SK-N-SH treated with all-trans-retinoic acid at 6 μM for 48 hours (cell line): ENCODE measurements around the gene C9.
"Not testable (repeated sequence)": the region's sequence is repeated elsewhere in the genome, so short reads cannot be mapped to it uniquely, and the experiment has no call there.

Source experiments
- ATAC-seq: fragments of 200-7000 bp; cut with Tn5 transposase; 3 replicates; pipeline ENCODE4 v1.9.1; 2020; ENCODE audit warnings: mild to moderate bottlenecking, moderate library complexity
- BACH2 ChIP-seq: fragments of 250-450 bp; sonication (Bioruptor Pico); IDR thresholded peaks from 2 replicates; pipeline ENCODE4 v1.9.0; 2021; ENCODE audit warnings: mild to moderate bottlenecking, borderline replicate concordance
- CSDC2 ChIP-seq: fragments of 250-450 bp; sonication (Bioruptor Pico); IDR thresholded peaks from 2 replicates; pipeline ENCODE4 v1.5.0; 2020; ENCODE audit warnings: mild to moderate bottlenecking, moderate library complexity
- ESRRG ChIP-seq: fragments of 250-450 bp; sonication (Bioruptor Pico); IDR thresholded peaks from 2 replicates; pipeline ENCODE4 v1.6.1; 2021; ENCODE audit warnings: mild to moderate bottlenecking
- GLIS3 ChIP-seq: fragments of 250-450 bp; sonication (Bioruptor Pico); IDR thresholded peaks from 2 replicates; pipeline ENCODE4 v1.5.0; 2020; ENCODE audit warnings: mild to moderate bottlenecking, moderate library complexity
- PPARA ChIP-seq: fragments of 250-450 bp; sonication (Bioruptor Pico); IDR thresholded peaks from 2 replicates; pipeline ENCODE4 v1.5.0; 2020; ENCODE audit warnings: mild to moderate bottlenecking, borderline replicate concordance
- RARB ChIP-seq: fragments of 250-450 bp; sonication (Bioruptor Pico); IDR thresholded peaks from 2 replicates; pipeline ENCODE4 v1.8.0; 2021; ENCODE audit warnings: mild to moderate bottlenecking, moderate library complexity
- TSHZ2 ChIP-seq: fragments of 250-450 bp; sonication (Bioruptor Pico); IDR thresholded peaks from 2 replicates; pipeline ENCODE4 v1.5.0; 2020; ENCODE audit warnings: mild to moderate bottlenecking, moderate library complexity
- ZC3H10 ChIP-seq: fragments of 250-450 bp; sonication (Bioruptor Pico); IDR thresholded peaks from 2 replicates; pipeline ENCODE4 v1.5.1; 2021; ENCODE audit warnings: mild to moderate bottlenecking, moderate library complexity
- ZFP30 ChIP-seq: fragments of 450-650 bp; formaldehyde crosslinking; IDR thresholded peaks from 2 replicates; pipeline ENCODE4 v1.5.0; 2022; ENCODE audit warnings: mild to moderate bottlenecking, moderate library complexity
- ZNF565 ChIP-seq: fragments of 450-650 bp; formaldehyde crosslinking; conservative IDR thresholded peaks from 2 replicates; pipeline ENCODE4 v1.5.0; 2020; ENCODE audit warnings: low read depth, mild to moderate bottlenecking, moderate library complexity
- ZNF70 ChIP-seq: fragments of 450-650 bp; formaldehyde crosslinking; IDR thresholded peaks from 2 replicates; pipeline ENCODE4 v1.5.0; 2020; ENCODE audit warnings: mild to moderate bottlenecking, moderate library complexity
- ZNF8 ChIP-seq: fragments of 450-650 bp; formaldehyde crosslinking; IDR thresholded peaks from 2 replicates; pipeline ENCODE4 v1.5.0; 2020; ENCODE audit warnings: mild to moderate bottlenecking, moderate library complexity
- TF ChIP-seq, protein P1 (sequence below): fragments of 250-450 bp; sonication (Bioruptor Pico); IDR thresholded peaks from 2 replicates; pipeline ENCODE4 v1.8.0; 2020; ENCODE audit warnings: mild to moderate bottlenecking, moderate library complexity, borderline replicate concordance
- TF ChIP-seq, protein P2 (sequence below): fragments of 250-450 bp; sonication (Bioruptor Pico); IDR thresholded peaks from 2 replicates; pipeline ENCODE4 v1.8.0; 2021; ENCODE audit warnings: low read depth, mild to moderate bottlenecking, moderate library complexity, borderline replicate concordance
- TF ChIP-seq, protein P3 (sequence below): fragments of 250-450 bp; sonication (Bioruptor Pico); IDR thresholded peaks from 2 replicates; pipeline ENCODE4 v1.5.1; 2020; ENCODE audit warnings: low read depth, mild to moderate bottlenecking, moderate library complexity

The C9 gene

DNA sequence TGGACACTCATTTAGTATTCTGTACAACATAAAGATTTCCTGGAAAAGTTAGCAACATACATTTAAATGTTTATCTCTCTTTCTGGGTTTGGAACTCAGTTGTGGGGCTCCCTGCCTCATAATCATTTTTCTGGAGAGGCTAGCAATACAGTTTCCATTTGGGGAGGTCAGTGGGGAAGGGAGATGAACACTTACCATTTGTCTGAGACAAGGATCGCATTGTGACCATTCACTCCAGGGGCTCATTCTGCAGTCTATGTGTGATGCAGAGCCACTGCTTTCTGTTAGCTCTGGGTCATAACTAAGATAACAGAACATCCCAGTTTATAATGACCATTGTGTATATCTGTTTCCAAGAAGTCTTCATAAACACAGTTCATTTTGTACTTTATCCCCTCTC lies 22.4 kb downstream of the C9 start:
- ATAC-seq = no peak
- TF ChIP-seq ZNF565 (CRISPR knock-in tag) (no peak), GLIS3 (no peak), CSDC2 (CRISPR knock-in tag) (no peak)
- TF ChIP-seq, protein P1, sequence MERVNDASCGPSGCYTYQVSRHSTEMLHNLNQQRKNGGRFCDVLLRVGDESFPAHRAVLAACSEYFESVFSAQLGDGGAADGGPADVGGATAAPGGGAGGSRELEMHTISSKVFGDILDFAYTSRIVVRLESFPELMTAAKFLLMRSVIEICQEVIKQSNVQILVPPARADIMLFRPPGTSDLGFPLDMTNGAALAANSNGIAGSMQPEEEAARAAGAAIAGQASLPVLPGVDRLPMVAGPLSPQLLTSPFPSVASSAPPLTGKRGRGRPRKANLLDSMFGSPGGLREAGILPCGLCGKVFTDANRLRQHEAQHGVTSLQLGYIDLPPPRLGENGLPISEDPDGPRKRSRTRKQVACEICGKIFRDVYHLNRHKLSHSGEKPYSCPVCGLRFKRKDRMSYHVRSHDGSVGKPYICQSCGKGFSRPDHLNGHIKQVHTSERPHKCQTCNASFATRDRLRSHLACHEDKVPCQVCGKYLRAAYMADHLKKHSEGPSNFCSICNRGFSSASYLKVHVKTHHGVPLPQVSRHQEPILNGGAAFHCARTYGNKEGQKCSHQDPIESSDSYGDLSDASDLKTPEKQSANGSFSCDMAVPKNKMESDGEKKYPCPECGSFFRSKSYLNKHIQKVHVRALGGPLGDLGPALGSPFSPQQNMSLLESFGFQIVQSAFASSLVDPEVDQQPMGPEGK (CRISPR knock-in tag) = no peak
- TF ChIP-seq, protein P2, sequence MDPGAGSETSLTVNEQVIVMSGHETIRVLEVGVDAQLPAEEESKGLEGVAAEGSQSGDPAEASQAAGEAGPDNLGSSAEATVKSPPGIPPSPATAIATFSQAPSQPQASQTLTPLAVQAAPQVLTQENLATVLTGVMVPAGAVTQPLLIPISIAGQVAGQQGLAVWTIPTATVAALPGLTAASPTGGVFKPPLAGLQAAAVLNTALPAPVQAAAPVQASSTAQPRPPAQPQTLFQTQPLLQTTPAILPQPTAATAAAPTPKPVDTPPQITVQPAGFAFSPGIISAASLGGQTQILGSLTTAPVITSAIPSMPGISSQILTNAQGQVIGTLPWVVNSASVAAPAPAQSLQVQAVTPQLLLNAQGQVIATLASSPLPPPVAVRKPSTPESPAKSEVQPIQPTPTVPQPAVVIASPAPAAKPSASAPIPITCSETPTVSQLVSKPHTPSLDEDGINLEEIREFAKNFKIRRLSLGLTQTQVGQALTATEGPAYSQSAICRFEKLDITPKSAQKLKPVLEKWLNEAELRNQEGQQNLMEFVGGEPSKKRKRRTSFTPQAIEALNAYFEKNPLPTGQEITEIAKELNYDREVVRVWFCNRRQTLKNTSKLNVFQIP (CRISPR knock-in tag) = no peak

DNA sequence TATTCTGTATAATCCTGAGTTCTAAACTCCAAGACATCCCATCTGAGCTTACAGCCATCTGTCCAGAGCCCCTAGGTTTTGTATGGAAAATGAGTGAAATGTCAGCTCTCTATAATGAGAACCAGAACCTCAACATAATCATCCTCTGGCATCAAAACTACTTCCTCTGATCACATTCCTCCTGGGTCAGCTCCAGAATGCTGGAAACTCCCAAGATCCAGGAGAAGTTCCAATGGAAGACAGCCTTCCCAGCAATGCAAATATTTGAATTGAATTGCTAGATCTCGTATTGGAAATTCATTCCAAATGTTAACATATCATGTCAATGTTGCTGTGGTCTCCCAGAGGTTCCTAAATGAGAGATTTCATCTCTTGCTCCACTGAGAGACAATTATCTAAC lies 23.8 kb downstream of the C9 start:
- TF ChIP-seq GLIS3 = no peak
- no peak for TF ChIP-seq PPARA
- no peak for TF ChIP-seq ZC3H10 (CRISPR knock-in tag)
- TF ChIP-seq CSDC2 (CRISPR knock-in tag) = no peak
- TF ChIP-seq RARB (CRISPR knock-in tag) = no peak
- no peak for TF ChIP-seq ZNF70 (CRISPR knock-in tag)
- TF ChIP-seq TSHZ2 (CRISPR knock-in tag) = no peak
- no peak for ATAC-seq

GRCh38 chr5:39337252-39337915 lies 26.9 kb downstream of the C9 start:
- no peak for ATAC-seq
- TF ChIP-seq ZNF70 (CRISPR knock-in tag) = no peak
- no peak for TF ChIP-seq GLIS3
- no peak for TF ChIP-seq ZFP30 (CRISPR knock-in tag)
- no peak for TF ChIP-seq RARB (CRISPR knock-in tag)
- TF ChIP-seq, protein P2 (CRISPR knock-in tag) = no peak
- no peak for TF ChIP-seq BACH2 (CRISPR knock-in tag)
- TF ChIP-seq ESRRG (CRISPR knock-in tag) = no peak

- ATAC-seq = not testable (repeated sequence)
Observed at GRCh38 chr5:39334296-39334695, 30.0 kb downstream of the C9 start.

DNA sequence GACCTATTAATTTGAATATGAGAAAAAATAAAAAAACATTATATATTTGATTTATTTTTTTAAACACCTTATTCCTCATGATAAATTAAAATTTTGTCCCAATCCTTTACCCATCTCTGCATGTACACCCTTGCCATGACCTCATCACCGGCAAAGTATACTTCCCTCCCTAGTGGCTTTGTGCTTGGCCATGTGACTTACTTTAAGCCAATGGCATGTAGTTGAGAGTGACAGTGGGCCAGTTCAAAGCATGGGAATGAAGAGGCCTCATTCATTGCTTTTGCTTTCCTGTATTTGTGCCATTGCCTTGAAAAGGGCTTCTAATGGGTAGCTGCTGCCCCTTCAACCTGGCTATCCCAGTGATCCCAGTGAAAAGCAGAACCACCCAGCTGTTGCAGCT lies 31.2 kb downstream of the C9 start:
- TF ChIP-seq TSHZ2 (CRISPR knock-in tag) = no peak
- no peak for TF ChIP-seq PPARA
- TF ChIP-seq ZNF70 (CRISPR knock-in tag) = no peak
- TF ChIP-seq, protein P1 (CRISPR knock-in tag) = no peak
- no peak for TF ChIP-seq ZNF8 (CRISPR knock-in tag)
- TF ChIP-seq, protein P3, sequence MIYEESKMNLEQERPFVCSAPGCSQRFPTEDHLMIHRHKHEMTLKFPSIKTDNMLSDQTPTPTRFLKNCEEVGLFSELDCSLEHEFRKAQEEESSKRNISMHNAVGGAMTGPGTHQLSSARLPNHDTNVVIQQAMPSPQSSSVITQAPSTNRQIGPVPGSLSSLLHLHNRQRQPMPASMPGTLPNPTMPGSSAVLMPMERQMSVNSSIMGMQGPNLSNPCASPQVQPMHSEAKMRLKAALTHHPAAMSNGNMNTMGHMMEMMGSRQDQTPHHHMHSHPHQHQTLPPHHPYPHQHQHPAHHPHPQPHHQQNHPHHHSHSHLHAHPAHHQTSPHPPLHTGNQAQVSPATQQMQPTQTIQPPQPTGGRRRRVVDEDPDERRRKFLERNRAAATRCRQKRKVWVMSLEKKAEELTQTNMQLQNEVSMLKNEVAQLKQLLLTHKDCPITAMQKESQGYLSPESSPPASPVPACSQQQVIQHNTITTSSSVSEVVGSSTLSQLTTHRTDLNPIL (CRISPR knock-in tag) = no peak
- ATAC-seq = no peak
